ENCODE data around the gene MAPK6.
A peak's percentile ranks its signal among the peaks of the same experiment; 100 is the strongest.

Gene MAPK6

DNA sequence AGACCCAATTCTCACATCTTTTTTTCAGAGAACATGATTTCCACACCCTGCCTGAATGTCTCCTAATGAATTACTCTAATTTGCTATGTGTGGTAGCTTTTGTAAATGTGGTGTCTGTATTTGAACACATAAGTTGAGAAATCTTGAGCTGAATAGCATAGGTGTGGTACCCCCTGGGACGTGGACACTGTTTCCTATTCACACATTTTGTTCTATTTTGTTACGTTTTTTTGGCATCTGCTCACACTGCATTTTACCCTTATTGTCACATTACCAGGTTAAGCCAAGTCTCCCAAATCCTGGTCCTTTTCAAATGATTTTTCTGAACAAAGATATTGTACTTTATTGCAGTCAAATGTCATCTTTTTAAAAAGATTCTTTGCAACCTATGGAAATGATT, 6.8 kb upstream of the MAPK6 start:
- no peaks in the 10 kb centered on the region for H3K9me3 ChIP-seq
- H3K4me3 ChIP-seq (ENCODE audit: low read depth in 1 of 2, low read length in 1 of 2), result no peak overlapping the region
- H3K36me3 ChIP-seq, result no peaks in the 10 kb centered on the region
- peaks cover 21 to 29% of the 10 kb centered on the region in 2 experiments for H3K4me1 ChIP-seq (ENCODE audit: control insufficient read depth in 1 of 2, insufficient read depth in 1 of 2, low read depth in 1 of 2, low read length in 1 of 2)
- peaks cover 6% of the 10 kb centered on the region for H3K27me3 ChIP-seq
- TF ChIP-seq, protein P1, sequence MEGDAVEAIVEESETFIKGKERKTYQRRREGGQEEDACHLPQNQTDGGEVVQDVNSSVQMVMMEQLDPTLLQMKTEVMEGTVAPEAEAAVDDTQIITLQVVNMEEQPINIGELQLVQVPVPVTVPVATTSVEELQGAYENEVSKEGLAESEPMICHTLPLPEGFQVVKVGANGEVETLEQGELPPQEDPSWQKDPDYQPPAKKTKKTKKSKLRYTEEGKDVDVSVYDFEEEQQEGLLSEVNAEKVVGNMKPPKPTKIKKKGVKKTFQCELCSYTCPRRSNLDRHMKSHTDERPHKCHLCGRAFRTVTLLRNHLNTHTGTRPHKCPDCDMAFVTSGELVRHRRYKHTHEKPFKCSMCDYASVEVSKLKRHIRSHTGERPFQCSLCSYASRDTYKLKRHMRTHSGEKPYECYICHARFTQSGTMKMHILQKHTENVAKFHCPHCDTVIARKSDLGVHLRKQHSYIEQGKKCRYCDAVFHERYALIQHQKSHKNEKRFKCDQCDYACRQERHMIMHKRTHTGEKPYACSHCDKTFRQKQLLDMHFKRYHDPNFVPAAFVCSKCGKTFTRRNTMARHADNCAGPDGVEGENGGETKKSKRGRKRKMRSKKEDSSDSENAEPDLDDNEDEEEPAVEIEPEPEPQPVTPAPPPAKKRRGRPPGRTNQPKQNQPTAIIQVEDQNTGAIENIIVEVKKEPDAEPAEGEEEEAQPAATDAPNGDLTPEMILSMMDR (IDR thresholded peaks at IDR 0.05), result no peak
- no peak overlapping the region for H3K27ac ChIP-seq

DNA sequence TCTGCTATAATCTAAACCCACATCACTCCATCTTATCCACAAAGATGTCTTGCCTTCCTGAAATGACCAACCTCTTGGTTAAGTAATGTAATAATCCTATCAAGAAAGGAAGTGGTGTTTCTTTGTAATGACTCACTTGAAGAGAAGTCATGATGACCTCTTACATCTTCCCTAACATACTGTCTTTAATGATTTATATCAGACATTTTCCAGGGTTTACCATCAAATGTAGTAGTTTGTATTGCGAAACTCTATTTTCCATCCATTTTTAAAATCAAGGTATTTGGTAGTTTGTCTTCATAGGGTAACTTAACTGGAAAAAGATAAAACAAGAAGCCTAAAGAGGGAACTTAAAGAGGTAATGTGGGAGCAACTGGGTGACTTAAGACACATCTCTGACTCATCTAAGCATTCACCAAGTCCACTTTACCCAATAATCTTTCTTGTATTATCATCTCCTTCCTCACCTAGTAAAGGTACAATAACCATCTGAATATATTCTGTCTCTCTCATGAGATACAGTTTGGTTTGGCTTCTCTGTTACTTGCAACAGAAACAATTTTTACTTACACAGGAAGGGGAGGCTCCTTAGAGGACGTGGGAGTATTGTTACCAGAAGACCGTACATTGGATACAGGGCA, 5.7 kb upstream of the MAPK6 start:
- TF ChIP-seq, protein P1 (IDR thresholded peaks at IDR 0.05), result no peak
- H3K36me3 ChIP-seq, result no peaks in the 10 kb centered on the region
- H3K4me1 ChIP-seq (ENCODE audit: control insufficient read depth in 1 of 2, insufficient read depth in 1 of 2, low read depth in 1 of 2, low read length in 1 of 2), result peaks cover 21 to 29% of the 10 kb centered on the region in 2 experiments
- peaks cover 8% of the 10 kb centered on the region for H3K27me3 ChIP-seq
- no peaks in the 10 kb centered on the region for H3K9me3 ChIP-seq
- H3K4me3 ChIP-seq (ENCODE audit: low read depth in 1 of 2, low read length in 1 of 2), result no peak overlapping the region
- peak overlapping the region; percentile 71 for H3K27ac ChIP-seq

DNA sequence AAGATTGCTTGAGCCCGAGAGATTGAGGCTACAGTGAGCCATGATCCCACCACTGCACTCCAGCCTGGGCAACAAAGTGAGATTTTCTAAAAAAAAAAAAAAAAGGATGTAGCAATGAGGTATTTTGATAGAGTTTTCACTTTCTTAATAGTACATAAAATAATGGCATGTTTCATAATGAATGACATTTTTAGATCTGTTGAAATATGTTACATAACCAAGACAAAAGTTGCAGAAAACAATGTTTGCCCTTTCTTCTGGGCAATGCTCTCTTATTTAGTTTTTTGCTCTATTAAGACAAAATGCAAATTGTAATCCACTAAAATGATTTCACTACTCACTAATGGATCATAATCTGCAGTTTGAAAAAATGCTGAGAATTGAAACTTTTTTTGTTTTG, 4.4 kb upstream of the MAPK6 start:
- H3K27ac ChIP-seq, result no peak overlapping the region
- H3K36me3 ChIP-seq, result no peaks in the 10 kb centered on the region
- no peak overlapping the region for H3K4me3 ChIP-seq (ENCODE audit: low read depth in 1 of 2, low read length in 1 of 2)
- H3K9me3 ChIP-seq, result no peaks in the 10 kb centered on the region
- peaks cover 25 to 35% of the 10 kb centered on the region in 2 experiments for H3K4me1 ChIP-seq (ENCODE audit: control insufficient read depth in 1 of 2, insufficient read depth in 1 of 2, low read depth in 1 of 2, low read length in 1 of 2)
- TF ChIP-seq, protein P1 (IDR thresholded peaks at IDR 0.05), result no peak
- peaks cover 8% of the 10 kb centered on the region for H3K27me3 ChIP-seq

DNA sequence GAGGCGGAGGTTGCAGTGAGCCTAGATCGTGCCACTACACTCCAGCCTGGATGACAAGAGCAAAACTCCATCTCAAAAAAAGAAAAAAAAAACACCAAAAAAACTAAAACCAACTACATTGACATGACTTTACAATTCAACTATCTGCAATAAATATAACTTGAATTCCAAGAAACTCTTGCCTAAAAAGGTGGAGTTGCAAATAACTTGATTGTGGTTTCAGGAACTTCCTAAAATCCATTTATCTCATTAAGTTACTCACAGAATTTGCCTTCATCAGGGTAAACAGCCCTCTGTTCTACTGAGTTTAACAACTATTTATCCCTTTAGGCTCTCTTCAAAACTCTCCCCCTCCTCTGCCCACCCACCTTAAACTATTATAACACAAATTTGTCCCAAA, 2.7 kb upstream of the MAPK6 start:
- peaks cover 40 to 51% of the 10 kb centered on the region in 2 experiments for H3K4me1 ChIP-seq (ENCODE audit: control insufficient read depth in 1 of 2, insufficient read depth in 1 of 2, low read depth in 1 of 2, low read length in 1 of 2)
- H3K4me3 ChIP-seq (ENCODE audit: low read depth in 1 of 2, low read length in 1 of 2), result no peak overlapping the region
- TF ChIP-seq, protein P1 (IDR thresholded peaks at IDR 0.05), result no peak
- H3K27me3 ChIP-seq, result peaks cover 8% of the 10 kb centered on the region
- H3K36me3 ChIP-seq, result no peaks in the 10 kb centered on the region
- H3K27ac ChIP-seq, result no peak overlapping the region
- no peaks in the 10 kb centered on the region for H3K9me3 ChIP-seq

DNA sequence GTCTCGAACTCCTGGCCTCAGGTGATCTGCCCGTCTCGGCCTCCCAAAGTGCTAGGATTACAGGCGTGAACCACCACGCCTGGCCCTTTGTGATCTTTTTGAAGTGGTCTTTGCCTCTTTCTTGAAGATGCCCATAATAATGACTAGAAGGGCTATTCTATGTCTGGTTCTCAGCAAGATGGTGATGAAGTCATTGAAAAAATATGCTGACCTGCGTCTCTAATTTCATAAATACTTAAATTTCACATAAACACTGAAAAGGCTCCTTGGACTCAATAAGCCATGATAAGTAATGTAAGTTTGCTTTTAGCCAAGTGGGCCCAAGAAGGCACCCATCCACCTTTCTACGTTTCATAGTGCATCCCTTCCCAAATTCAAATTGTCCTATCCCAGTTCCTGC, 775 bp upstream of the MAPK6 start:
- TF ChIP-seq, protein P1 (IDR thresholded peaks at IDR 0.05), result no peak
- Histone ChIP-seq H3K36me3 (no peaks in the 10 kb centered on the region), H3K9me3 (no peaks in the 10 kb centered on the region), H3K4me3 (ENCODE audit: low read depth in 1 of 2, low read length in 1 of 2) (peak overlapping the region; percentile 70 to 71), H3K27me3 (peaks cover 8% of the 10 kb centered on the region), H3K4me1 (ENCODE audit: control insufficient read depth in 1 of 2, insufficient read depth in 1 of 2, low read depth in 1 of 2, low read length in 1 of 2) (peaks cover 39 to 44% of the 10 kb centered on the region in 2 experiments), H3K27ac (peak overlapping the region; percentile 90)

Measured in neutrophil (primary cell).